GM12878 (cell line): ENCODE data around the gene WRAP73. TPM values are rescaled to one million over a fixed set of nuclear protein-coding genes. Genes with fewer than 3 reads are reported as not detected.

Source experiments
- ATAC-seq: fragments of 200-7000 bp; cut with Tn5 transposase; 3 replicates; pipeline ENCODE4 v1.9.1; 2020; ENCODE audit warnings: mild to moderate bottlenecking, moderate library complexity
- BruUV-seq: library from RNA; stranded (reverse); fragments of 400-500 nt; replicated peaks from 2 replicates; lab custom pipeline; 2021; lab: Mats Ljungman, UMichigan
- CTCF ChIA-PET: fragments of 300-600 bp; sonication (Branson Sonifier 250); formaldehyde crosslinking; extraction: SDS; loops from one replicate; lab custom pipeline; 2021; ENCODE audit warnings: inconsistent platforms; lab: Yijun Ruan, JAX
- POLR2A ChIA-PET: fragments of 350-600 bp; formaldehyde crosslinking; extraction: SDS; loops from one replicate; lab custom pipeline; 2021; ENCODE audit warnings: inconsistent platforms; lab: Charles Lee
- RAD21 ChIA-PET: fragments of 300-600 bp; sonication (Branson Sonifier 250); formaldehyde crosslinking; loops from one replicate; lab custom pipeline; 2023; ENCODE audit warnings: antibody characterized with exemption; ENCODE audit not compliant: unreplicated experiment; lab: Charles Lee
- SMC1A ChIA-PET: fragments of 300-600 bp; sonication (Branson Sonifier 250); formaldehyde crosslinking; loops from one replicate; lab custom pipeline; 2023; ENCODE audit not compliant: unreplicated experiment, uncharacterized antibody; lab: Charles Lee
- DNase-seq: peaks from one replicate; pipeline ENCODE4 v3.0.0-alpha.2; 2011; ENCODE audit warnings: low read depth, low spot score
- FAIRE-seq: peaks from 3 replicates; lab custom pipeline; 2011; peaks lifted over from hg19 to GRCh38; lab: Jason Lieb, UNC
- H2AFZ ChIP-seq: 2 replicates; pipeline ENCODE4 v1.6.0; 2011; ENCODE audit warnings: low read depth, low read length, control low read depth; ENCODE audit not compliant: control insufficient read depth
- H3K27ac ChIP-seq: 2 replicates; pipeline ENCODE4 v1.5.1; 2011; ENCODE audit warnings: control low read depth; ENCODE audit not compliant: control insufficient read depth, insufficient read depth
- H3K27me3 ChIP-seq, 2 experiments: replicated peaks in 1 of 2; 2 replicates each; pipeline versions ENCODE4 v1.6.0 to v1.6.1; 2011; ENCODE audit warnings: low read length in 1 of 2; ENCODE audit not compliant: control insufficient read depth in 2 of 2, insufficient read depth in 2 of 2
- H3K36me3 ChIP-seq, 2 experiments: 2 replicates each; pipeline ENCODE4 v1.5.1; 2011; ENCODE audit warnings: low read length in 1 of 2; ENCODE audit not compliant: control insufficient read depth in 2 of 2, insufficient read depth in 2 of 2
- H3K4me1 ChIP-seq: 2 replicates; pipeline ENCODE4 v1.6.1; 2011; ENCODE audit warnings: mild to moderate bottlenecking, low read length, moderate library complexity, mixed read lengths; ENCODE audit not compliant: control insufficient read depth, insufficient read depth
- H3K4me2 ChIP-seq: 2 replicates; pipeline ENCODE4 v1.6.0; 2011; ENCODE audit warnings: control low read depth; ENCODE audit not compliant: control insufficient read depth, insufficient read depth
- H3K4me3 ChIP-seq: fragments of 200-600 bp; sonication (generic); 2 replicates; pipeline ENCODE4 v1.5.1; 2016
- H3K79me2 ChIP-seq: 2 replicates; pipeline ENCODE4 v1.6.0; 2011; ENCODE audit warnings: low read length; ENCODE audit not compliant: control insufficient read depth, insufficient read depth
- H3K9ac ChIP-seq: 2 replicates; pipeline ENCODE4 v1.8.0; 2011; ENCODE audit warnings: low read length, control low read depth, mixed read lengths; ENCODE audit not compliant: control insufficient read depth, insufficient read depth
- H3K9me3 ChIP-seq: replicated peaks from 3 replicates; pipeline ENCODE4 v1.5.1; 2011; ENCODE audit warnings: mild to moderate bottlenecking, low read length; ENCODE audit not compliant: control insufficient read depth, insufficient read depth
- H4K20me1 ChIP-seq: 2 replicates; pipeline ENCODE4 v1.6.0; 2011; ENCODE audit not compliant: control insufficient read depth, insufficient read depth
- BCL3 ChIP-seq: IDR thresholded peaks from 2 replicates; pipeline ENCODE4 v1.6.1; 2011; ENCODE audit warnings: borderline replicate concordance, low read depth, mild to moderate bottlenecking, moderate library complexity, low read length; ENCODE audit not compliant: insufficient read depth, poor library complexity, severe bottlenecking
- CBX5 ChIP-seq: sonication (generic); IDR thresholded peaks from 2 replicates; pipeline ENCODE4 v1.6.1; 2016; ENCODE audit warnings: low read depth, moderate library complexity, mild to moderate bottlenecking, inconsistent platforms
- ELK1 ChIP-seq: IDR thresholded peaks from 2 replicates; pipeline ENCODE4 v1.6.1; 2012; ENCODE audit warnings: low read depth, low read length, improper control_type of control experiment
- IRF5 ChIP-seq: fragments of 450-650 bp; IDR thresholded peaks from 2 replicates; pipeline ENCODE4 v1.6.1; 2017; ENCODE audit warnings: borderline replicate concordance
- JUND ChIP-seq: IDR thresholded peaks from 2 replicates; pipeline ENCODE4 v1.6.1; 2012; ENCODE audit warnings: low read depth, mild to moderate bottlenecking, low read length, improper control_type of control experiment, moderate library complexity
- MXI1 ChIP-seq: fragments of 150-350 bp; IDR thresholded peaks from 2 replicates; pipeline ENCODE4 v1.6.1; 2011; ENCODE audit warnings: low read depth, mild to moderate bottlenecking, inconsistent platforms, low read length, improper control_type of control experiment
- NKRF ChIP-seq: fragments of 450-650 bp; conservative IDR thresholded peaks from 2 replicates; pipeline ENCODE4 v1.6.1; 2017; ENCODE audit warnings: mild to moderate bottlenecking, moderate library complexity
- RAD51 ChIP-seq: fragments of 450-650 bp; IDR thresholded peaks from 2 replicates; pipeline ENCODE4 v1.6.1; 2016; ENCODE audit warnings: moderate library complexity, mild to moderate bottlenecking, inconsistent platforms
- RFX5 ChIP-seq: IDR thresholded peaks from 2 replicates; pipeline ENCODE4 v1.6.1; 2011; ENCODE audit warnings: low read depth, low read length, improper control_type of control experiment
- WRNIP1 ChIP-seq: IDR thresholded peaks from 2 replicates; pipeline ENCODE4 v1.6.1; 2011; ENCODE audit warnings: low read depth, low read length, improper control_type of control experiment, borderline replicate concordance
- WGBS: methylation state at CpG from one replicate; pipeline ENCODE4 v1.1.6; 2016; ENCODE audit warnings: low lambda C conversion rate; ENCODE audit not compliant: insufficient replicate concordance, insufficient coverage; ENCODE audit errors: missing lambda C conversion rate; 5-methylcytosine and 5-hydroxymethylcytosine counted together
- in situ Hi-C: fragments of 300-500 bp; cut with MboI; formaldehyde crosslinking; loops from 9 replicates; pipeline ENCODE4 v1.14.3; 2018; ENCODE audit warnings: mixed read lengths
- intact Hi-C: fragments of 100-400 bp; cut with micrococcal nuclease; formaldehyde crosslinking; loops from one replicate; pipeline ENCODE4 v1.14.2; 2022; ENCODE audit not compliant: unreplicated experiment
- polyA plus RNA-seq, 11 experiments: library from polyadenylated mRNA; depleted of rRNA in 4 of 11; unstranded in 6 of 11; stranded (reverse) in 5 of 11; fragments of >200 nt; fragmentation: Nextera tagmentation in 4 of 11; fragmentation: Illumina TruSeq in 1 of 11; extraction: Ambion mirVana in 4 of 11; extraction: Trizol in 1 of 11; gene quantifications; 1 replicate in 1 of 11; 2 replicates in 10 of 11; pipeline versions ENCODE4 v1.2.1 to v1.2.3, GENCODE V29; 2011 to 2016; ENCODE audit warnings: inconsistent platforms in 2 of 11, missing spikeins in 2 of 11, low read depth in 1 of 11
- total RNA-seq, 4 experiments: library from RNA; depleted of rRNA in 3 of 4; stranded (reverse); fragments of >200 nt in 3 of 4; fragmentation: Illumina TruSeq in 1 of 4; extraction: Trizol in 1 of 4; gene quantifications; 2 replicates each; pipeline versions ENCODE4 v1.2.1 to v1.2.3, GENCODE V29; 2013 to 2021

The WRAP73 gene
- total and polyA plus RNA-seq, 10 of the 15 experiments (the other 5 are each of a cell fraction or from before 2014, with no cell fraction given) = 3.2 to 65.8 (median 48.0) TPM

GRCh38 chr1:3642919-3643675, 6.8 kb downstream of the WRAP73 start:
- no peak overlapping the region for H3K9ac ChIP-seq
- no peaks in the 10 kb centered on the region for H3K27me3 ChIP-seq
- no peak overlapping the region for H3K27ac ChIP-seq
- no peak overlapping the region for H2AFZ ChIP-seq
- H3K79me2 ChIP-seq = peaks cover 3% of the 10 kb centered on the region
- H3K4me1 ChIP-seq = no peaks in the 10 kb centered on the region
- WGBS = 94% methylated on average over 32 of the region's 43 CpGs
- no peak overlapping the region for H3K4me3 ChIP-seq
- H4K20me1 ChIP-seq = no peaks in the 10 kb centered on the region
- H3K4me2 ChIP-seq = no peak overlapping the region
- BruUV-seq = no TSS peak
- POLR2A ChIA-PET = no interaction called here
- intact Hi-C loops = no loop called here
- no peaks in the 10 kb centered on the region for H3K9me3 ChIP-seq
- no peak for TF ChIP-seq JUND
- peak; percentile 2 for TF ChIP-seq BCL3
- FAIRE-seq (no peak), DNase-seq (no peak), ATAC-seq (no peak)
- SMC1A ChIA-PET = no interaction called here
- in situ Hi-C loops = no loop called here
- H3K36me3 ChIP-seq = peaks cover 6 to 22% of the 10 kb centered on the region in 2 experiments
- RAD21 ChIA-PET = no interaction called here
- CTCF ChIA-PET = no interaction called here

- FAIRE-seq (no peak), ATAC-seq (no peak), DNase-seq (no peak)
- no peak overlapping the region for H3K27ac ChIP-seq
- H3K9me3 ChIP-seq = no peaks in the 10 kb centered on the region
- intact Hi-C loops = no loop called here
- BruUV-seq = no TSS peak
- H3K79me2 ChIP-seq = no peaks in the 10 kb centered on the region
- SMC1A ChIA-PET = no interaction called here
- no peak overlapping the region for H3K4me3 ChIP-seq
- no peaks in the 10 kb centered on the region for H4K20me1 ChIP-seq
- POLR2A ChIA-PET = interaction anchor here (0.6 kb wide), 2 partner anchors 10 to 1551 kb away, joined by 3 to 4 read pairs; no protein-coding TSS in a partner anchor
- 97% methylated on average over 11 of the region's 11 CpGs for WGBS
- H2AFZ ChIP-seq = no peak overlapping the region
- no peak overlapping the region for H3K4me2 ChIP-seq
- CTCF ChIA-PET = no interaction called here
- H3K36me3 ChIP-seq = peaks cover 7 to 15% of the 10 kb centered on the region in 2 experiments; a peak in 3 of 4 replicates
- no peaks in the 10 kb centered on the region for H3K27me3 ChIP-seq
- H3K9ac ChIP-seq = no peak overlapping the region
- RAD21 ChIA-PET = no interaction called here
- H3K4me1 ChIP-seq = no peaks in the 10 kb centered on the region
- in situ Hi-C loops = no loop called here
- TF ChIP-seq MXI1 (no peak), ELK1 (no peak), IRF5 (no peak), RFX5 (no peak), CBX5 (no peak), RAD51 (no peak), WRNIP1 (no peak), NKRF (no peak)
Measured at GRCh38 chr1:3641816-3642215, 8.1 kb downstream of the WRAP73 start.
